DOHH2 (cell line): ENCODE results near the gene KRT76.

Source experiments
- H3F3A ChIP-seq: fragments of 200-600 bp; sonication (generic), shearing (Covaris generic); 2 replicates; pipeline ENCODE4 v1.6.0; 2016; ENCODE audit warnings: antibody characterized with exemption, mild to moderate bottlenecking; ENCODE audit not compliant: control insufficient read depth, insufficient read depth
- H3K27ac ChIP-seq: fragments of 200-600 bp; sonication (generic); 2 replicates; pipeline ENCODE4 v1.5.1; 2014; ENCODE audit warnings: low read depth, mild to moderate bottlenecking, low read length, moderate library complexity
- H3K27me3 ChIP-seq: fragments of 200-600 bp; sonication (generic); 2 replicates; pipeline ENCODE4 v1.6.1; 2014; ENCODE audit warnings: mild to moderate bottlenecking, low read length, mixed read lengths; ENCODE audit not compliant: control insufficient read depth
- H3K36me3 ChIP-seq: fragments of 200-600 bp; sonication (generic); 2 replicates; pipeline ENCODE4 v1.6.1; 2014; ENCODE audit warnings: mild to moderate bottlenecking, low read length, moderate library complexity, mixed read lengths; ENCODE audit not compliant: control insufficient read depth
- H3K4me1 ChIP-seq: fragments of 200-600 bp; sonication (generic); 2 replicates; pipeline ENCODE4 v1.6.1; 2014; ENCODE audit warnings: mild to moderate bottlenecking, low read length, mixed read lengths; ENCODE audit not compliant: control insufficient read depth
- H3K4me2 ChIP-seq: fragments of 200-600 bp; sonication (generic); 2 replicates; pipeline ENCODE4 v1.6.0; 2014; ENCODE audit warnings: mild to moderate bottlenecking, low read length, moderate library complexity
- H3K4me3 ChIP-seq: fragments of 200-600 bp; sonication (generic); 2 replicates; pipeline ENCODE4 v1.5.1; 2014; ENCODE audit warnings: mild to moderate bottlenecking, low read length, mixed read lengths
- H3K79me2 ChIP-seq: fragments of 200-600 bp; sonication (generic); 2 replicates; pipeline ENCODE4 v1.6.1; 2014; ENCODE audit warnings: mild to moderate bottlenecking, low read length, mixed read lengths; ENCODE audit not compliant: control insufficient read depth
- H3K9me2 ChIP-seq: fragments of 200-600 bp; sonication (generic); replicated peaks from 2 replicates; pipeline ENCODE4 v1.6.1; 2014; ENCODE audit warnings: mild to moderate bottlenecking, low read length, mixed read lengths; ENCODE audit not compliant: control insufficient read depth
- H3K9me3 ChIP-seq: fragments of 200-600 bp; sonication (generic); 2 replicates; pipeline ENCODE4 v1.6.1; 2014; ENCODE audit warnings: antibody characterized with exemption, low read length, mixed read lengths; ENCODE audit not compliant: control insufficient read depth, insufficient read depth
- H4K20me1 ChIP-seq: fragments of 200-600 bp; sonication (generic); 2 replicates; pipeline ENCODE4 v1.6.0; 2014; ENCODE audit warnings: low read depth, mild to moderate bottlenecking, antibody characterized with exemption, low read length, moderate library complexity; ENCODE audit not compliant: control insufficient read depth, insufficient read depth
- CTCF ChIP-seq: fragments of 200-600 bp; sonication (generic); IDR thresholded peaks from one replicate; pipeline ENCODE4 v1.5.1; 2014; ENCODE audit warnings: antibody characterized with exemption, mild to moderate bottlenecking, low read depth, low read length; ENCODE audit not compliant: poor library complexity, severe bottlenecking
- EZH2phosphoT487 ChIP-seq: fragments of 200-600 bp; sonication (generic); IDR thresholded peaks from 2 replicates; pipeline ENCODE4 v1.6.1; 2017; ENCODE audit warnings: borderline replicate concordance, mild to moderate bottlenecking, antibody characterized with exemption, low read length, moderate library complexity, mixed read lengths

The KRT76 gene

GRCh38 chr12:52806821-52807543 is 29.8 kb upstream of the KRT76 start:
- Histone ChIP-seq H4K20me1 (no peaks in the 10 kb centered on the region), H3K79me2 (no peaks in the 10 kb centered on the region), H3K4me3 (no peak overlapping the region), H3K9me3 (no peaks in the 10 kb centered on the region), H3K4me1 (no peaks in the 10 kb centered on the region), H3K4me2 (no peak overlapping the region), H3F3A (no peaks in the 10 kb centered on the region), H3K27ac (no peak overlapping the region), H3K36me3 (no peaks in the 10 kb centered on the region), H3K9me2 (no peaks in the 10 kb centered on the region), H3K27me3 (no peaks in the 10 kb centered on the region; the same call in 1 of the 2 replicates)
- TF ChIP-seq EZH2phosphoT487, result no peak
- TF ChIP-seq CTCF, result no peak

- Histone ChIP-seq H3K36me3 (no peaks in the 10 kb centered on the region), H3K4me1 (no peaks in the 10 kb centered on the region), H3K4me3 (no peak overlapping the region), H4K20me1 (no peaks in the 10 kb centered on the region), H3F3A (no peaks in the 10 kb centered on the region), H3K79me2 (no peaks in the 10 kb centered on the region), H3K9me2 (no peaks in the 10 kb centered on the region), H3K27ac (no peak overlapping the region), H3K9me3 (no peaks in the 10 kb centered on the region), H3K27me3 (no peaks in the 10 kb centered on the region; the same call in 1 of the 2 replicates), H3K4me2 (no peak overlapping the region)
- TF ChIP-seq CTCF (no peak), EZH2phosphoT487 (no peak)
Measured at GRCh38 chr12:52806169-52806811, 29.1 kb upstream of the KRT76 start.

- TF ChIP-seq CTCF (no peak), EZH2phosphoT487 (no peak)
- Histone ChIP-seq H3F3A (no peaks in the 10 kb centered on the region), H3K79me2 (no peaks in the 10 kb centered on the region), H3K36me3 (no peaks in the 10 kb centered on the region), H3K4me2 (no peak overlapping the region), H3K9me2 (no peaks in the 10 kb centered on the region), H3K4me3 (no peak overlapping the region), H4K20me1 (no peaks in the 10 kb centered on the region), H3K9me3 (no peaks in the 10 kb centered on the region), H3K27ac (no peak overlapping the region), H3K4me1 (no peaks in the 10 kb centered on the region), H3K27me3 (no peaks in the 10 kb centered on the region; the same call in 1 of the 2 replicates)
Measured at GRCh38 chr12:52805739-52806138, 28.6 kb upstream of the KRT76 start.
